GM12878 (cell line): Measurements from ENCODE around the gene THUMPD2. TPM values are rescaled to one million over a fixed set of nuclear protein-coding genes. Genes with fewer than 3 reads are reported as not detected.

ENCODE experiments used
- ATAC-seq: fragments of 200-7000 bp; cut with Tn5 transposase; 3 replicates; pipeline ENCODE4 v1.9.1; 2020; ENCODE audit warnings: mild to moderate bottlenecking, moderate library complexity
- BruUV-seq: library from RNA; stranded (reverse); fragments of 400-500 nt; replicated peaks from 2 replicates; lab custom pipeline; 2021; lab: Mats Ljungman, UMichigan
- CTCF ChIA-PET: fragments of 300-600 bp; sonication (Branson Sonifier 250); formaldehyde crosslinking; extraction: SDS; loops from one replicate; lab custom pipeline; 2021; ENCODE audit warnings: inconsistent platforms; lab: Yijun Ruan, JAX
- POLR2A ChIA-PET: fragments of 350-600 bp; formaldehyde crosslinking; extraction: SDS; loops from one replicate; lab custom pipeline; 2021; ENCODE audit warnings: inconsistent platforms; lab: Charles Lee
- RAD21 ChIA-PET: fragments of 300-600 bp; sonication (Branson Sonifier 250); formaldehyde crosslinking; loops from one replicate; lab custom pipeline; 2023; ENCODE audit warnings: antibody characterized with exemption; ENCODE audit not compliant: unreplicated experiment; lab: Charles Lee
- SMC1A ChIA-PET: fragments of 300-600 bp; sonication (Branson Sonifier 250); formaldehyde crosslinking; loops from one replicate; lab custom pipeline; 2023; ENCODE audit not compliant: unreplicated experiment, uncharacterized antibody; lab: Charles Lee
- DNase-seq: peaks from one replicate; pipeline ENCODE4 v3.0.0-alpha.2; 2011; ENCODE audit warnings: low read depth, low spot score
- FAIRE-seq: peaks from 3 replicates; lab custom pipeline; 2011; peaks lifted over from hg19 to GRCh38; lab: Jason Lieb, UNC
- H2AFZ ChIP-seq: 2 replicates; pipeline ENCODE4 v1.6.0; 2011; ENCODE audit warnings: low read depth, low read length, control low read depth; ENCODE audit not compliant: control insufficient read depth
- H3K27ac ChIP-seq: 2 replicates; pipeline ENCODE4 v1.5.1; 2011; ENCODE audit warnings: control low read depth; ENCODE audit not compliant: control insufficient read depth, insufficient read depth
- H3K27me3 ChIP-seq, 2 experiments: replicated peaks in 1 of 2; 2 replicates each; pipeline versions ENCODE4 v1.6.0 to v1.6.1; 2011; ENCODE audit warnings: low read length in 1 of 2; ENCODE audit not compliant: control insufficient read depth in 2 of 2, insufficient read depth in 2 of 2
- H3K36me3 ChIP-seq, 2 experiments: 2 replicates each; pipeline ENCODE4 v1.5.1; 2011; ENCODE audit warnings: low read length in 1 of 2; ENCODE audit not compliant: control insufficient read depth in 2 of 2, insufficient read depth in 2 of 2
- H3K4me1 ChIP-seq: 2 replicates; pipeline ENCODE4 v1.6.1; 2011; ENCODE audit warnings: mild to moderate bottlenecking, low read length, moderate library complexity, mixed read lengths; ENCODE audit not compliant: control insufficient read depth, insufficient read depth
- H3K4me2 ChIP-seq: 2 replicates; pipeline ENCODE4 v1.6.0; 2011; ENCODE audit warnings: control low read depth; ENCODE audit not compliant: control insufficient read depth, insufficient read depth
- H3K4me3 ChIP-seq: fragments of 200-600 bp; sonication (generic); 2 replicates; pipeline ENCODE4 v1.5.1; 2016
- H3K79me2 ChIP-seq: 2 replicates; pipeline ENCODE4 v1.6.0; 2011; ENCODE audit warnings: low read length; ENCODE audit not compliant: control insufficient read depth, insufficient read depth
- H3K9ac ChIP-seq: 2 replicates; pipeline ENCODE4 v1.8.0; 2011; ENCODE audit warnings: low read length, control low read depth, mixed read lengths; ENCODE audit not compliant: control insufficient read depth, insufficient read depth
- H3K9me3 ChIP-seq: replicated peaks from 3 replicates; pipeline ENCODE4 v1.5.1; 2011; ENCODE audit warnings: mild to moderate bottlenecking, low read length; ENCODE audit not compliant: control insufficient read depth, insufficient read depth
- H4K20me1 ChIP-seq: 2 replicates; pipeline ENCODE4 v1.6.0; 2011; ENCODE audit not compliant: control insufficient read depth, insufficient read depth
- ASH2L ChIP-seq: fragments of 300-600, 200-600 bp; sonication (generic); IDR thresholded peaks from 2 replicates; pipeline ENCODE4 v1.6.1; 2017; ENCODE audit warnings: low read depth, mild to moderate bottlenecking, borderline replicate concordance
- MTA2 ChIP-seq: fragments of 450-650 bp; IDR thresholded peaks from 2 replicates; pipeline ENCODE4 v1.6.1; 2016; ENCODE audit warnings: low read depth, mild to moderate bottlenecking, moderate library complexity
- SREBF1 ChIP-seq: IDR thresholded peaks from 2 replicates; pipeline ENCODE4 v1.6.1; 2012; ENCODE audit warnings: mild to moderate bottlenecking, low read length
- whole genome bisulfite sequencing: methylation state at CpG from one replicate; pipeline ENCODE4 v1.1.6; 2016; ENCODE audit warnings: low lambda C conversion rate; ENCODE audit not compliant: insufficient replicate concordance, insufficient coverage; ENCODE audit errors: missing lambda C conversion rate; 5-methylcytosine and 5-hydroxymethylcytosine counted together
- in situ Hi-C: fragments of 300-500 bp; cut with MboI; formaldehyde crosslinking; loops from 9 replicates; pipeline ENCODE4 v1.14.3; 2018; ENCODE audit warnings: mixed read lengths
- intact Hi-C: fragments of 100-400 bp; cut with micrococcal nuclease; formaldehyde crosslinking; loops from one replicate; pipeline ENCODE4 v1.14.2; 2022; ENCODE audit not compliant: unreplicated experiment
- polyA plus RNA-seq, 11 experiments: library from polyadenylated mRNA; depleted of rRNA in 4 of 11; unstranded in 6 of 11; stranded (reverse) in 5 of 11; fragments of >200 nt; fragmentation: Nextera tagmentation in 4 of 11; fragmentation: Illumina TruSeq in 1 of 11; extraction: Ambion mirVana in 4 of 11; extraction: Trizol in 1 of 11; gene quantifications; 1 replicate in 1 of 11; 2 replicates in 10 of 11; pipeline versions ENCODE4 v1.2.1 to v1.2.3, GENCODE V29; 2011 to 2016; ENCODE audit warnings: inconsistent platforms in 2 of 11, missing spikeins in 2 of 11, low read depth in 1 of 11
- total RNA-seq, 4 experiments: library from RNA; depleted of rRNA in 3 of 4; stranded (reverse); fragments of >200 nt in 3 of 4; fragmentation: Illumina TruSeq in 1 of 4; extraction: Trizol in 1 of 4; gene quantifications; 2 replicates each; pipeline versions ENCODE4 v1.2.1 to v1.2.3, GENCODE V29; 2013 to 2021
- TF ChIP-seq, protein P1 (sequence below): fragments of 450-650 bp; formaldehyde crosslinking; IDR thresholded peaks from 2 replicates; pipeline ENCODE4 v1.5.0; 2022; ENCODE audit warnings: mild to moderate bottlenecking, missing genetic modification characterization

THUMPD2 gene
- total and polyA plus RNA-seq, 10 of the 15 experiments (the other 5 are each of a cell fraction or from before 2014, with no cell fraction given) = 6.7 to 19.7 (median 13.8) TPM

DNA sequence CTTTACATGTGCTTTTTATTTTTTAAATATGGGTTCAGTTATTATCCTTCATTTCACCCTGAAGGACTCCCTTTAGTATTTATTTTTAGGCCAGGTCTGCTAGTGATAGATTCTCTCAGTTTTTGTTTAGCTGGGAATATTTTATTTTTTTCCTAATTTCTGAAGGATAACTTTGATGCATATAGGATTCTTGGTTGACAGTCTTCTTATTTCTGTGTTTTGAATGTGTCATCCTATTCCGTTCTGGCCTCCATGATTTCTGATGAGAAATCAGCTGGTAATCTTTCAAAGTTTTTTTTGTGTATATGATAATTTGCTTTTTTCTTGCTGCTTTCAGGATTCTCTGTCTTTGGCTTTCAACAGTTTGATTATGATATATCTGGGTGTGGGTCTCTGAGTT, 77.9 kb downstream of the THUMPD2 start:
- Histone ChIP-seq H3K9ac (no peak overlapping the region), H3K27ac (no peak overlapping the region), H3K36me3 (no peaks in the 10 kb centered on the region), H3K9me3 (peaks cover 3% of the 10 kb centered on the region), H4K20me1 (no peaks in the 10 kb centered on the region), H3K4me3 (no peak overlapping the region), H2AFZ (no peak overlapping the region), H3K79me2 (no peaks in the 10 kb centered on the region), H3K4me1 (no peaks in the 10 kb centered on the region), H3K27me3 (no peaks in the 10 kb centered on the region), H3K4me2 (no peak overlapping the region)
- POLR2A ChIA-PET = no interaction called here
- WGBS = 92% methylated on average over 1 of the region's 1 CpG
- TF ChIP-seq, protein P1, sequence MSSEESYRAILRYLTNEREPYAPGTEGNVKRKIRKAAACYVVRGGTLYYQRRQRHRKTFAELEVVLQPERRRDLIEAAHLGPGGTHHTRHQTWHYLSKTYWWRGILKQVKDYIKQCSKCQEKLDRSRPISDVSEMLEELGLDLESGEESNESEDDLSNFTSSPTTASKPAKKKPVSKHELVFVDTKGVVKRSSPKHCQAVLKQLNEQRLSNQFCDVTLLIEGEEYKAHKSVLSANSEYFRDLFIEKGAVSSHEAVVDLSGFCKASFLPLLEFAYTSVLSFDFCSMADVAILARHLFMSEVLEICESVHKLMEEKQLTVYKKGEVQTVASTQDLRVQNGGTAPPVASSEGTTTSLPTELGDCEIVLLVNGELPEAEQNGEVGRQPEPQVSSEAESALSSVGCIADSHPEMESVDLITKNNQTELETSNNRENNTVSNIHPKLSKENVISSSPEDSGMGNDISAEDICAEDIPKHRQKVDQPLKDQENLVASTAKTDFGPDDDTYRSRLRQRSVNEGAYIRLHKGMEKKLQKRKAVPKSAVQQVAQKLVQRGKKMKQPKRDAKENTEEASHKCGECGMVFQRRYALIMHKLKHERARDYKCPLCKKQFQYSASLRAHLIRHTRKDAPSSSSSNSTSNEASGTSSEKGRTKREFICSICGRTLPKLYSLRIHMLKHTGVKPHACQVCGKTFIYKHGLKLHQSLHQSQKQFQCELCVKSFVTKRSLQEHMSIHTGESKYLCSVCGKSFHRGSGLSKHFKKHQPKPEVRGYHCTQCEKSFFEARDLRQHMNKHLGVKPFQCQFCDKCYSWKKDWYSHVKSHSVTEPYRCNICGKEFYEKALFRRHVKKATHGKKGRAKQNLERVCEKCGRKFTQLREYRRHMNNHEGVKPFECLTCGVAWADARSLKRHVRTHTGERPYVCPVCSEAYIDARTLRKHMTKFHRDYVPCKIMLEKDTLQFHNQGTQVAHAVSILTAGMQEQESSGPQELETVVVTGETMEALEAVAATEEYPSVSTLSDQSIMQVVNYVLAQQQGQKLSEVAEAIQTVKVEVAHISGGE (CRISPR knock-in tag) = no peak
- no peak for TF ChIP-seq MTA2
- no peak for TF ChIP-seq ASH2L
- no peak for TF ChIP-seq SREBF1
- SMC1A ChIA-PET = interaction anchor here (0.7 kb wide), 1 partner anchor 164 kb away, joined by 4 read pairs; no protein-coding TSS in a partner anchor
- in situ Hi-C loops = no loop called here
- no peak for ATAC-seq
- CTCF ChIA-PET = no interaction called here
- BruUV-seq = no TSS peak
- RAD21 ChIA-PET = no interaction called here
- intact Hi-C loops = no loop called here
- no peak for DNase-seq
- FAIRE-seq = no peak
